HEK293 (cell line): ENCODE results near the gene KIAA0232.
"Not testable (repeated sequence)": the region's sequence is repeated elsewhere in the genome, so short reads cannot be mapped to it uniquely, and the experiment has no call there.

ENCODE experiments used
- CTCF ChIA-PET: fragments of 350-600 bp; formaldehyde crosslinking; extraction: SDS; loops from one replicate; lab custom pipeline; 2021; ENCODE audit warnings: antibody characterized with exemption; lab: Yijun Ruan, JAX
- POLR2A ChIA-PET: fragments of 300-600 bp; formaldehyde crosslinking; extraction: SDS; loops from one replicate; lab custom pipeline; 2020; ENCODE audit warnings: antibody characterized with exemption, inconsistent platforms; lab: Yijun Ruan, JAX
- H3K27ac ChIP-seq: fragments of 200-500 bp; sonication (Bioruptor generic); 2 replicates; pipeline ENCODE4 v1.5.1; 2014; ENCODE audit warnings: low read depth, low read length, control low read depth, inconsistent platforms; ENCODE audit errors: extremely low read depth
- H3K36me3 ChIP-seq, 2 experiments: fragments of 200-500 bp in 1 of 2; sonication (Bioruptor generic) in 1 of 2; 1 replicate in 1 of 2; 2 replicates in 1 of 2; pipeline ENCODE4 v1.5.1; 2014 to 2017; ENCODE audit warnings: inconsistent platforms in 2 of 2, low read length in 2 of 2; ENCODE audit not compliant: control insufficient read depth in 2 of 2, insufficient read depth in 1 of 2
- H3K4me1 ChIP-seq: fragments of 200-500 bp; sonication (Bioruptor generic); 2 replicates; pipeline ENCODE4 v1.5.1; 2014; ENCODE audit warnings: mild to moderate bottlenecking, low read length, inconsistent platforms; ENCODE audit not compliant: control insufficient read depth, insufficient read depth
- H3K4me3 ChIP-seq: 2 replicates; pipeline ENCODE4 v1.5.1; 2011; ENCODE audit warnings: low read depth, mild to moderate bottlenecking, control low read depth, low read length, moderate library complexity
- H3K9me3 ChIP-seq: fragments of 200-500 bp; sonication (Bioruptor generic); 2 replicates; pipeline ENCODE4 v1.5.1; 2014; ENCODE audit warnings: low read depth, low read length, inconsistent platforms; ENCODE audit not compliant: control insufficient read depth, insufficient read depth
- GLIS2 ChIP-seq: fragments of 450-650 bp; formaldehyde crosslinking; IDR thresholded peaks from 2 replicates; pipeline ENCODE4 v1.5.1; 2016; ENCODE audit warnings: missing biosample characterization, missing genetic modification characterization
- KLF8 ChIP-seq: fragments of 450-650 bp; formaldehyde crosslinking; IDR thresholded peaks from 2 replicates; pipeline ENCODE4 v1.5.1; 2016; ENCODE audit warnings: missing biosample characterization, missing genetic modification characterization
- MZF1 ChIP-seq: fragments of 450-650 bp; formaldehyde crosslinking; IDR thresholded peaks from 2 replicates; pipeline ENCODE4 v1.5.1; 2017; ENCODE audit warnings: missing biosample characterization, missing genetic modification characterization, borderline replicate concordance
- PRDM1 ChIP-seq: fragments of 450-650 bp; formaldehyde crosslinking; IDR thresholded peaks from 2 replicates; pipeline ENCODE4; 2016; ENCODE audit warnings: missing biosample characterization, missing genetic modification characterization
- SETDB1 ChIP-seq: IDR thresholded peaks from one replicate; pipeline ENCODE4 v1.6.1; 2017; ENCODE audit warnings: mild to moderate bottlenecking, low read length, moderate library complexity, mixed read lengths; ENCODE audit not compliant: insufficient read length
- YY2 ChIP-seq: fragments of 450-650 bp; formaldehyde crosslinking; IDR thresholded peaks from 2 replicates; pipeline ENCODE4 v1.5.1; 2016; ENCODE audit warnings: missing biosample characterization, missing genetic modification characterization
- ZEB2 ChIP-seq: fragments of 450-650 bp; formaldehyde crosslinking; IDR thresholded peaks from 2 replicates; pipeline ENCODE4 v1.5.1; 2016; ENCODE audit warnings: missing biosample characterization, missing genetic modification characterization
- ZFP41 ChIP-seq: fragments of 450-650 bp; formaldehyde crosslinking; IDR thresholded peaks from 2 replicates; pipeline ENCODE4 v1.5.1; 2016; ENCODE audit warnings: missing biosample characterization, missing genetic modification characterization, borderline replicate concordance
- ZNF10 ChIP-seq: fragments of 450-650 bp; formaldehyde crosslinking; IDR thresholded peaks from 2 replicates; pipeline ENCODE4 v1.5.1; 2017; ENCODE audit warnings: missing biosample characterization, missing genetic modification characterization
- ZNF132 ChIP-seq: fragments of 450-650 bp; formaldehyde crosslinking; IDR thresholded peaks from 2 replicates; pipeline ENCODE4 v1.5.1; 2017; ENCODE audit warnings: missing biosample characterization, missing genetic modification characterization, borderline replicate concordance
- ZNF239 ChIP-seq: fragments of 450-650 bp; formaldehyde crosslinking; IDR thresholded peaks from 2 replicates; pipeline ENCODE4 v1.5.1; 2016; ENCODE audit warnings: missing biosample characterization, missing genetic modification characterization
- ZNF248 ChIP-seq: fragments of 450-650 bp; formaldehyde crosslinking; IDR thresholded peaks from 2 replicates; pipeline ENCODE4 v1.5.1; 2017; ENCODE audit warnings: missing biosample characterization, missing genetic modification characterization
- ZNF266 ChIP-seq: fragments of 450-650 bp; formaldehyde crosslinking; IDR thresholded peaks from 2 replicates; pipeline ENCODE4 v1.5.1; 2016; ENCODE audit warnings: missing biosample characterization, missing genetic modification characterization, low read depth
- ZNF404 ChIP-seq: fragments of 450-650 bp; formaldehyde crosslinking; IDR thresholded peaks from 2 replicates; pipeline ENCODE4 v1.5.1; 2017; ENCODE audit warnings: missing biosample characterization, missing genetic modification characterization
- ZNF530 ChIP-seq: fragments of 450-650 bp; formaldehyde crosslinking; IDR thresholded peaks from 2 replicates; pipeline ENCODE4 v1.5.1; 2016; ENCODE audit warnings: low read depth, missing biosample characterization, missing genetic modification characterization
- ZSCAN23 ChIP-seq: fragments of 450-650 bp; formaldehyde crosslinking; IDR thresholded peaks from 2 replicates; pipeline ENCODE4 v1.5.1; 2016; ENCODE audit warnings: missing biosample characterization, missing genetic modification characterization
- TF ChIP-seq, protein P1 (sequence below): fragments of 450-650 bp; formaldehyde crosslinking; IDR thresholded peaks from 2 replicates; pipeline ENCODE4 v1.5.1; 2016; ENCODE audit warnings: missing biosample characterization, missing genetic modification characterization, low read depth
- TF ChIP-seq, protein P2 (sequence below): fragments of 450-650 bp; formaldehyde crosslinking; IDR thresholded peaks from 2 replicates; pipeline ENCODE4 v1.5.1; 2016; ENCODE audit warnings: missing biosample characterization, missing genetic modification characterization
- TF ChIP-seq, protein P3 (sequence below): fragments of 450-650 bp; formaldehyde crosslinking; IDR thresholded peaks from 2 replicates; pipeline ENCODE4 v1.5.1; 2016; ENCODE audit warnings: missing biosample characterization, missing genetic modification characterization, borderline replicate concordance
- TF ChIP-seq, protein P4 (sequence below): IDR thresholded peaks from 2 replicates; pipeline ENCODE4 v1.6.1; 2011; ENCODE audit warnings: mild to moderate bottlenecking, low read depth, low read length, borderline replicate concordance

The KIAA0232 gene

DNA sequence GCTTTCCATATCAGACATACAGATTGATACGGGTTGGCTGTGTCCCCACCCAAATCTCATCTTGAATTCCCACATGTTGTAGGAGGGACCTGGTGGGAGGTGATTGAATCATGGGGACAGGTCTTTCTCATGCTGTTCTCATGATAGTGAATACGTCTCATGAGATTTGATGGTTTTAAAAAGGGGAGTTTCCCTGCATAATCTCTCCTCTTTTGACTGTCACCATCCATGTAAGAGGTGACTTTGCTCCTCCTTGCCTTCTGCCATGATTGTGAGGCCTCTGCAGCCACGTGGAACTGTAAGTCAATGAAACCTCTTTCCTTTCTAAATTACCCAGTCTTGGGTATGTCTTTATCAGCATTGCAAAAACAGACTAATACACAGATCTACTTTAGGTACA, 9.3 kb downstream of the KIAA0232 start:
- H3K27ac ChIP-seq, CTCF ChIA-PET, H3K4me3 ChIP-seq, H3K9me3 ChIP-seq, H3K4me1 ChIP-seq, POLR2A ChIA-PET: not testable (repeated sequence)
- TF ChIP-seq SETDB1, result peak; percentile 79
- peaks cover 4 to 23% of the 10 kb centered on the region in 2 experiments; a peak in 2 of 3 replicates for H3K36me3 ChIP-seq

DNA sequence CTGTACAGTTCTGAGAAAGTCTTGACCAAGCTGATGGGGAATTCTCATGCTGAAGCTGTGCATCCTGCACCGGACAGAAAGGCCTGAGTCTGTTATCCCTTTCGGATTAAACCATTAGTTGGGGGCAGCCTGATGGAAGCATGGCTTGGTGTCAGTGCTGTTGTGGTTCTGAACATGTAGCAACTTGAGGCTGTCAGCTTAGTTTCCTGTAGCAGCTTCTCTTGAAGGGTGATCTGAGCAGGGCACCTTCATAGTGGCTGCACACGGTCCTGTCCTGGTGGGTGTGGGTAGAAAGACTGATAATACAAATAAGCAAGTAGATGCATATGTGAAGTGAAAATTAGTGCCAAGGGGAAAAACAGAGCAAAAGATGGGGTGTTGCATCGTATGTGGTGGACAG, 11.7 kb downstream of the KIAA0232 start:
- Histone ChIP-seq H3K4me3 (no peak overlapping the region), H3K27ac (no peak overlapping the region), H3K9me3 (no peaks in the 10 kb centered on the region), H3K36me3 (peaks cover 4 to 27% of the 10 kb centered on the region in 2 experiments; a peak in 2 of 3 replicates), H3K4me1 (no peaks in the 10 kb centered on the region; the same call in 1 of the 2 replicates)
- POLR2A ChIA-PET, result no interaction called here
- TF ChIP-seq, protein P1, sequence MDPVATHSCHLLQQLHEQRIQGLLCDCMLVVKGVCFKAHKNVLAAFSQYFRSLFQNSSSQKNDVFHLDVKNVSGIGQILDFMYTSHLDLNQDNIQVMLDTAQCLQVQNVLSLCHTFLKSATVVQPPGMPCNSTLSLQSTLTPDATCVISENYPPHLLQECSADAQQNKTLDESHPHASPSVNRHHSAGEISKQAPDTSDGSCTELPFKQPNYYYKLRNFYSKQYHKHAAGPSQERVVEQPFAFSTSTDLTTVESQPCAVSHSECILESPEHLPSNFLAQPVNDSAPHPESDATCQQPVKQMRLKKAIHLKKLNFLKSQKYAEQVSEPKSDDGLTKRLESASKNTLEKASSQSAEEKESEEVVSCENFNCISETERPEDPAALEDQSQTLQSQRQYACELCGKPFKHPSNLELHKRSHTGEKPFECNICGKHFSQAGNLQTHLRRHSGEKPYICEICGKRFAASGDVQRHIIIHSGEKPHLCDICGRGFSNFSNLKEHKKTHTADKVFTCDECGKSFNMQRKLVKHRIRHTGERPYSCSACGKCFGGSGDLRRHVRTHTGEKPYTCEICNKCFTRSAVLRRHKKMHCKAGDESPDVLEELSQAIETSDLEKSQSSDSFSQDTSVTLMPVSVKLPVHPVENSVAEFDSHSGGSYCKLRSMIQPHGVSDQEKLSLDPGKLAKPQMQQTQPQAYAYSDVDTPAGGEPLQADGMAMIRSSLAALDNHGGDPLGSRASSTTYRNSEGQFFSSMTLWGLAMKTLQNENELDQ (tag by site-specific recombination), result no peak
- TF ChIP-seq PRDM1 (tag by site-specific recombination) (no peak), MZF1 (no peak), GLIS2 (tag by site-specific recombination) (no peak), ZEB2 (tag by site-specific recombination) (no peak), ZNF530 (tag by site-specific recombination) (no peak), ZNF404 (tag by site-specific recombination) (no peak), KLF8 (tag by site-specific recombination) (no peak), YY2 (tag by site-specific recombination) (no peak), ZNF248 (tag by site-specific recombination) (no peak), ZNF10 (tag by site-specific recombination) (no peak), ZNF266 (tag by site-specific recombination) (no peak), ZNF239 (tag by site-specific recombination) (no peak), ZSCAN23 (no peak), ZFP41 (tag by site-specific recombination) (no peak), ZNF132 (tag by site-specific recombination) (no peak)
- TF ChIP-seq, protein P2, sequence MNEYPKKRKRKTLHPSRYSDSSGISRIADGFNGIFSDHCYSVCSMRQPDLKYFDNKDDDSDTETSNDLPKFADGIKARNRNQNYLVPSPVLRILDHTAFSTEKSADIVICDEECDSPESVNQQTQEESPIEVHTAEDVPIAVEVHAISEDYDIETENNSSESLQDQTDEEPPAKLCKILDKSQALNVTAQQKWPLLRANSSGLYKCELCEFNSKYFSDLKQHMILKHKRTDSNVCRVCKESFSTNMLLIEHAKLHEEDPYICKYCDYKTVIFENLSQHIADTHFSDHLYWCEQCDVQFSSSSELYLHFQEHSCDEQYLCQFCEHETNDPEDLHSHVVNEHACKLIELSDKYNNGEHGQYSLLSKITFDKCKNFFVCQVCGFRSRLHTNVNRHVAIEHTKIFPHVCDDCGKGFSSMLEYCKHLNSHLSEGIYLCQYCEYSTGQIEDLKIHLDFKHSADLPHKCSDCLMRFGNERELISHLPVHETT, result no peak
- TF ChIP-seq, protein P3, sequence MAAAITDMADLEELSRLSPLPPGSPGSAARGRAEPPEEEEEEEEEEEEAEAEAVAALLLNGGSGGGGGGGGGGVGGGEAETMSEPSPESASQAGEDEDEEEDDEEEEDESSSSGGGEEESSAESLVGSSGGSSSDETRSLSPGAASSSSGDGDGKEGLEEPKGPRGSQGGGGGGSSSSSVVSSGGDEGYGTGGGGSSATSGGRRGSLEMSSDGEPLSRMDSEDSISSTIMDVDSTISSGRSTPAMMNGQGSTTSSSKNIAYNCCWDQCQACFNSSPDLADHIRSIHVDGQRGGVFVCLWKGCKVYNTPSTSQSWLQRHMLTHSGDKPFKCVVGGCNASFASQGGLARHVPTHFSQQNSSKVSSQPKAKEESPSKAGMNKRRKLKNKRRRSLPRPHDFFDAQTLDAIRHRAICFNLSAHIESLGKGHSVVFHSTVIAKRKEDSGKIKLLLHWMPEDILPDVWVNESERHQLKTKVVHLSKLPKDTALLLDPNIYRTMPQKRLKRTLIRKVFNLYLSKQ (tag by site-specific recombination), result no peak
- TF ChIP-seq, protein P4, sequence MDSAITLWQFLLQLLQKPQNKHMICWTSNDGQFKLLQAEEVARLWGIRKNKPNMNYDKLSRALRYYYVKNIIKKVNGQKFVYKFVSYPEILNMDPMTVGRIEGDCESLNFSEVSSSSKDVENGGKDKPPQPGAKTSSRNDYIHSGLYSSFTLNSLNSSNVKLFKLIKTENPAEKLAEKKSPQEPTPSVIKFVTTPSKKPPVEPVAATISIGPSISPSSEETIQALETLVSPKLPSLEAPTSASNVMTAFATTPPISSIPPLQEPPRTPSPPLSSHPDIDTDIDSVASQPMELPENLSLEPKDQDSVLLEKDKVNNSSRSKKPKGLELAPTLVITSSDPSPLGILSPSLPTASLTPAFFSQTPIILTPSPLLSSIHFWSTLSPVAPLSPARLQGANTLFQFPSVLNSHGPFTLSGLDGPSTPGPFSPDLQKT, result no peak
- CTCF ChIA-PET, result no interaction called here
